SK-N-SH (cell line): Measurements from ENCODE around the gene DSTN.

Experiments used
- EP300 ChIP-seq, 2 experiments: IDR thresholded peaks; 2 replicates each; pipeline versions ENCODE4 v1.4.0 to v1.6.1; 2012; ENCODE audit warnings: borderline replicate concordance in 1 of 2, low read depth in 1 of 2, low read length in 1 of 2
- TAF1 ChIP-seq: IDR thresholded peaks from 2 replicates; pipeline ENCODE4 v1.6.1; 2012; ENCODE audit warnings: low read depth, mild to moderate bottlenecking, low read length, moderate library complexity, borderline replicate concordance
- TF ChIP-seq, protein P1 (sequence below): fragments of 200-600 bp; sonication (generic); IDR thresholded peaks from 2 replicates; pipeline ENCODE4 v1.6.1; 2017; ENCODE audit warnings: antibody characterized with exemption, mild to moderate bottlenecking, moderate library complexity
- TF ChIP-seq, protein P2 (sequence below): IDR thresholded peaks from 2 replicates; pipeline ENCODE4 v1.6.1; 2012; ENCODE audit warnings: mild to moderate bottlenecking, low read depth, low read length, moderate library complexity

DNA sequence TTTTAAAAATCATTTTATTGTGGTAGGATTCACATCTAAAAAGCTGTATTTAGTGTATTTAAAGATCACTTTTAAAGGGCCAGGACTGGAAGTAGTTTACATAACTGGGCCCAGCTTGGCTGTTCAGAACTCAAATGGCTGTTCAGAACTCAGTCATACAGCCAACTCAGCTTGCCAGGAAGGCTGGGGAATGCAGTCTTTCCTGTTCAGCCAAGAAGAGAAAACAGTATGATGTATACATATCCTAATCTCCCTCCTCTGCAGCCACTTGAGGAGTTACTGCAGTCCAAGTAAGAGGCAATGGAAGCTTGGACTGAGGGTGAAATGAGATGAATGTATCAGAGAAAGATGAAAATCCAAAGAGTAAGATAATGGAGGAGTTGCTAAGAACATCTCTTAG lies 24.6 kb downstream of the DSTN start:
- TF ChIP-seq, protein P1, sequence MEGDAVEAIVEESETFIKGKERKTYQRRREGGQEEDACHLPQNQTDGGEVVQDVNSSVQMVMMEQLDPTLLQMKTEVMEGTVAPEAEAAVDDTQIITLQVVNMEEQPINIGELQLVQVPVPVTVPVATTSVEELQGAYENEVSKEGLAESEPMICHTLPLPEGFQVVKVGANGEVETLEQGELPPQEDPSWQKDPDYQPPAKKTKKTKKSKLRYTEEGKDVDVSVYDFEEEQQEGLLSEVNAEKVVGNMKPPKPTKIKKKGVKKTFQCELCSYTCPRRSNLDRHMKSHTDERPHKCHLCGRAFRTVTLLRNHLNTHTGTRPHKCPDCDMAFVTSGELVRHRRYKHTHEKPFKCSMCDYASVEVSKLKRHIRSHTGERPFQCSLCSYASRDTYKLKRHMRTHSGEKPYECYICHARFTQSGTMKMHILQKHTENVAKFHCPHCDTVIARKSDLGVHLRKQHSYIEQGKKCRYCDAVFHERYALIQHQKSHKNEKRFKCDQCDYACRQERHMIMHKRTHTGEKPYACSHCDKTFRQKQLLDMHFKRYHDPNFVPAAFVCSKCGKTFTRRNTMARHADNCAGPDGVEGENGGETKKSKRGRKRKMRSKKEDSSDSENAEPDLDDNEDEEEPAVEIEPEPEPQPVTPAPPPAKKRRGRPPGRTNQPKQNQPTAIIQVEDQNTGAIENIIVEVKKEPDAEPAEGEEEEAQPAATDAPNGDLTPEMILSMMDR, result no peak
- TF ChIP-seq EP300 (IDR thresholded peaks at IDR 0.05; ENCODE audit: borderline replicate concordance in 1 of 2, low read depth in 1 of 2, low read length in 1 of 2) (no peak), TAF1 (no peak)
- TF ChIP-seq, protein P2, sequence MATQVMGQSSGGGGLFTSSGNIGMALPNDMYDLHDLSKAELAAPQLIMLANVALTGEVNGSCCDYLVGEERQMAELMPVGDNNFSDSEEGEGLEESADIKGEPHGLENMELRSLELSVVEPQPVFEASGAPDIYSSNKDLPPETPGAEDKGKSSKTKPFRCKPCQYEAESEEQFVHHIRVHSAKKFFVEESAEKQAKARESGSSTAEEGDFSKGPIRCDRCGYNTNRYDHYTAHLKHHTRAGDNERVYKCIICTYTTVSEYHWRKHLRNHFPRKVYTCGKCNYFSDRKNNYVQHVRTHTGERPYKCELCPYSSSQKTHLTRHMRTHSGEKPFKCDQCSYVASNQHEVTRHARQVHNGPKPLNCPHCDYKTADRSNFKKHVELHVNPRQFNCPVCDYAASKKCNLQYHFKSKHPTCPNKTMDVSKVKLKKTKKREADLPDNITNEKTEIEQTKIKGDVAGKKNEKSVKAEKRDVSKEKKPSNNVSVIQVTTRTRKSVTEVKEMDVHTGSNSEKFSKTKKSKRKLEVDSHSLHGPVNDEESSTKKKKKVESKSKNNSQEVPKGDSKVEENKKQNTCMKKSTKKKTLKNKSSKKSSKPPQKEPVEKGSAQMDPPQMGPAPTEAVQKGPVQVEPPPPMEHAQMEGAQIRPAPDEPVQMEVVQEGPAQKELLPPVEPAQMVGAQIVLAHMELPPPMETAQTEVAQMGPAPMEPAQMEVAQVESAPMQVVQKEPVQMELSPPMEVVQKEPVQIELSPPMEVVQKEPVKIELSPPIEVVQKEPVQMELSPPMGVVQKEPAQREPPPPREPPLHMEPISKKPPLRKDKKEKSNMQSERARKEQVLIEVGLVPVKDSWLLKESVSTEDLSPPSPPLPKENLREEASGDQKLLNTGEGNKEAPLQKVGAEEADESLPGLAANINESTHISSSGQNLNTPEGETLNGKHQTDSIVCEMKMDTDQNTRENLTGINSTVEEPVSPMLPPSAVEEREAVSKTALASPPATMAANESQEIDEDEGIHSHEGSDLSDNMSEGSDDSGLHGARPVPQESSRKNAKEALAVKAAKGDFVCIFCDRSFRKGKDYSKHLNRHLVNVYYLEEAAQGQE, result no peak
